Stimulated activated naive CD8-positive, alpha-beta T cell treated with anti-CD3 and anti-CD28 coated beads, Interleukin-15, amount 100 ng/mL, for 72 hours (primary cell): ENCODE data around the gene GASK1A.

ENCODE experiments used
- ATAC-seq: fragments of 150-1000 bp; cut with Tn5 transposase; 2 replicates; pipeline ENCODE4 v1.10.0; 2021; ENCODE audit warnings: mild to moderate bottlenecking, moderate library complexity
- DNase-seq, 2 donors: peaks; one replicate each; pipeline ENCODE4 v3.0.0; 2021 to 2022
- H3K27ac Mint-ChIP-seq, 2 donors: one replicate each; pipeline ENCODE4 v1.8.0; 2022; ENCODE audit warnings: mild to moderate bottlenecking in 2 of 2, mixed read lengths in 2 of 2, moderate library complexity in 2 of 2
- H3K27me3 Mint-ChIP-seq: one replicate; pipeline ENCODE4 v1.8.0; 2022; ENCODE audit warnings: mixed read lengths
- H3K4me1 Mint-ChIP-seq: one replicate; pipeline ENCODE4 v1.8.0; 2022; ENCODE audit warnings: mild to moderate bottlenecking, mixed read lengths
- H3K4me3 Mint-ChIP-seq, 2 donors: one replicate each; pipeline ENCODE4 v1.8.0; 2022; ENCODE audit warnings: mild to moderate bottlenecking in 2 of 2, mixed read lengths in 2 of 2, moderate library complexity in 1 of 2
- H3K9me3 Mint-ChIP-seq, 2 donors: one replicate each; pipeline ENCODE4 v1.8.0; 2022; ENCODE audit warnings: mixed read lengths in 2 of 2

GASK1A gene

DNA sequence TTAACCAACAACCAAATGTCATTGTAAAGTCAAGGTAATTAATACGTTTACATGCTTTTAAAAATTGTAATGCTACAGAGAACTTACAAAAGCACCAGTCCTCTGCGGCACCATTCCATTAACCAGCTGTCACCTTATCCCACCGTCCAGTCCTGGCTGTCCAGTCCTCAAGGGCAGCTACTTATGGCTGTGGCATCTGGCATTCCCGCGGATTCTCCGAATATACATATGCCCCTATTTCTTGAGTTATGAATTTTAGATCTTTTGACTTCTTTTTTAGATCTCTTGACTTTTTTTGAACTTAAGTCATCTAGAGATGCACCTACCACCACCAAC, 127.2 kb downstream of the GASK1A start:
- peaks cover 41% of the 10 kb centered on the region for H3K4me1 Mint-ChIP-seq
- peaks cover 6 to 9% of the 10 kb centered on the region in 2 donors for H3K9me3 Mint-ChIP-seq
- peak overlapping the region; percentile 79 to 93 for H3K4me3 Mint-ChIP-seq
- H3K27me3 Mint-ChIP-seq, result no peaks in the 10 kb centered on the region
- ATAC-seq (no peak), DNase-seq (no peak)
- H3K27ac Mint-ChIP-seq, result no peak overlapping the region
